ENCODE measurements around the gene DSCAML1.

Gene DSCAML1

GRCh38 chr11:117572129-117572528 is 224.9 kb downstream of the DSCAML1 start:
- TF ChIP-seq CTCF (IDR thresholded peaks at IDR 0.05; ENCODE audit: low read length) (no peak), EZH2 (IDR thresholded peaks at IDR 0.05; ENCODE audit: borderline replicate concordance, low read length) (no peak)
- Histone ChIP-seq H3K27ac (ENCODE audit: low read depth, low read length, poor library complexity, severe bottlenecking) (no peak overlapping the region), H3K36me3 (ENCODE audit: insufficient read depth, low read length) (no peaks in the 10 kb centered on the region)

GRCh38 chr11:117570701-117571100 is 226.3 kb downstream of the DSCAML1 start:
- Histone ChIP-seq H4K20me1 (ENCODE audit: insufficient read depth, low read length) (no peaks in the 10 kb centered on the region), H3K4me3 (ENCODE audit: low read depth, low read length, poor library complexity, severe bottlenecking) (no peak overlapping the region), H3K4me1 (ENCODE audit: insufficient read depth, low read length, severe bottlenecking) (no peaks in the 10 kb centered on the region), H3K9ac (ENCODE audit: low read length) (no peak overlapping the region), H3K4me2 (ENCODE audit: low read length) (no peak overlapping the region), H3F3A (ENCODE audit: insufficient read depth, low read length) (no peaks in the 10 kb centered on the region), H3K36me3 (ENCODE audit: insufficient read depth, low read length) (no peaks in the 10 kb centered on the region), H3K9me3 (ENCODE audit: low read length) (no peaks in the 10 kb centered on the region), H3K9me2 (ENCODE audit: low read depth, low read length) (no peaks in the 10 kb centered on the region), H3K27ac (ENCODE audit: low read depth, low read length, poor library complexity, severe bottlenecking) (no peak overlapping the region), H2AFZ (ENCODE audit: low read length) (no peak overlapping the region), H3K79me2 (ENCODE audit: insufficient read depth, low read length) (no peaks in the 10 kb centered on the region), H3K27me3 (ENCODE audit: insufficient read depth, low read length) (no peaks in the 10 kb centered on the region)
- no peak for TF ChIP-seq EZH2 (IDR thresholded peaks at IDR 0.05; ENCODE audit: borderline replicate concordance, low read length)
- no peak for TF ChIP-seq CTCF (IDR thresholded peaks at IDR 0.05; ENCODE audit: low read length)

More at GRCh38 chr11:117572129-117572528, 224.9 kb downstream of the DSCAML1 start:
- Histone ChIP-seq H3K9me2 (ENCODE audit: low read depth, low read length) (no peaks in the 10 kb centered on the region), H3F3A (ENCODE audit: insufficient read depth, low read length) (no peaks in the 10 kb centered on the region), H3K9me3 (ENCODE audit: low read length) (no peaks in the 10 kb centered on the region), H3K27me3 (ENCODE audit: insufficient read depth, low read length) (no peaks in the 10 kb centered on the region), H3K9ac (ENCODE audit: low read length) (no peak overlapping the region), H4K20me1 (ENCODE audit: insufficient read depth, low read length) (no peaks in the 10 kb centered on the region), H2AFZ (ENCODE audit: low read length) (no peak overlapping the region), H3K4me1 (ENCODE audit: insufficient read depth, low read length, severe bottlenecking) (no peaks in the 10 kb centered on the region), H3K4me3 (ENCODE audit: low read depth, low read length, poor library complexity, severe bottlenecking) (no peak overlapping the region), H3K79me2 (ENCODE audit: insufficient read depth, low read length) (no peaks in the 10 kb centered on the region), H3K4me2 (ENCODE audit: low read length) (no peak overlapping the region)

GRCh38 chr11:117569911-117570310 is 227.1 kb downstream of the DSCAML1 start:
- H3K27me3 ChIP-seq (ENCODE audit: insufficient read depth, low read length), result no peaks in the 10 kb centered on the region
- H2AFZ ChIP-seq (ENCODE audit: low read length), result no peak overlapping the region
- H3K9ac ChIP-seq (ENCODE audit: low read length), result no peak overlapping the region
- no peaks in the 10 kb centered on the region for H3K36me3 ChIP-seq (ENCODE audit: insufficient read depth, low read length)
- H3K4me2 ChIP-seq (ENCODE audit: low read length), result no peak overlapping the region
- TF ChIP-seq CTCF (IDR thresholded peaks at IDR 0.05; ENCODE audit: low read length) (no peak), EZH2 (IDR thresholded peaks at IDR 0.05; ENCODE audit: borderline replicate concordance, low read length) (no peak)
- no peaks in the 10 kb centered on the region for H4K20me1 ChIP-seq (ENCODE audit: insufficient read depth, low read length)
- no peak overlapping the region for H3K4me3 ChIP-seq (ENCODE audit: low read depth, low read length, poor library complexity, severe bottlenecking)
- no peaks in the 10 kb centered on the region for H3K79me2 ChIP-seq (ENCODE audit: insufficient read depth, low read length)
- no peaks in the 10 kb centered on the region for H3K9me2 ChIP-seq (ENCODE audit: low read depth, low read length)
- H3K4me1 ChIP-seq (ENCODE audit: insufficient read depth, low read length, severe bottlenecking), result no peaks in the 10 kb centered on the region
- no peak overlapping the region for H3K27ac ChIP-seq (ENCODE audit: low read depth, low read length, poor library complexity, severe bottlenecking)
- H3F3A ChIP-seq (ENCODE audit: insufficient read depth, low read length), result no peaks in the 10 kb centered on the region
- H3K9me3 ChIP-seq (ENCODE audit: low read length), result no peaks in the 10 kb centered on the region

Measured in OCI-LY1 (cell line).